H9 (cell line): ENCODE data around the gene LHCGR. TPM values are rescaled to one million over a fixed set of nuclear protein-coding genes. Genes with fewer than 3 reads are reported as not detected.

ENCODE experiments used
- DNase-seq: peaks from one replicate; pipeline ENCODE4 v3.0.0-alpha.2; 2017
- H2AFZ ChIP-seq: one replicate; pipeline ENCODE4 v1.6.1; 2013; ENCODE audit warnings: mild to moderate bottlenecking, low read length, control low read depth, moderate library complexity
- H2AK5ac ChIP-seq: 2 replicates; pipeline ENCODE4 v1.6.1; 2013; ENCODE audit warnings: low read length, control low read depth, mixed read lengths; ENCODE audit not compliant: insufficient read length
- H2BK120ac ChIP-seq: one replicate; pipeline ENCODE4 v1.6.1; 2013; ENCODE audit warnings: low read depth, mild to moderate bottlenecking, low read length, control low read depth, inconsistent platforms; ENCODE audit not compliant: poor library complexity, severe bottlenecking
- H2BK12ac ChIP-seq: 2 replicates; pipeline ENCODE4 v1.6.1; 2013; ENCODE audit warnings: low read length, control low read depth, mixed read lengths, low read depth; ENCODE audit not compliant: insufficient read length
- H2BK15ac ChIP-seq: 2 replicates; pipeline ENCODE4 v1.6.1; 2013; ENCODE audit warnings: low read depth, low read length, control low read depth
- H2BK20ac ChIP-seq: one replicate; pipeline ENCODE4 v1.6.1; 2013; ENCODE audit warnings: low read depth, mild to moderate bottlenecking, low read length, control low read depth, inconsistent platforms; ENCODE audit not compliant: poor library complexity, severe bottlenecking
- H2BK5ac ChIP-seq: 2 replicates; pipeline ENCODE4 v1.6.1; 2013; ENCODE audit warnings: low read length, control low read depth, mixed read lengths; ENCODE audit not compliant: insufficient read length
- H3K14ac ChIP-seq: 2 replicates; pipeline ENCODE4 v1.6.1; 2013; ENCODE audit warnings: low read length, control low read depth; ENCODE audit not compliant: insufficient read depth
- H3K18ac ChIP-seq: 2 replicates; pipeline ENCODE4 v1.6.1; 2013; ENCODE audit warnings: low read depth, mild to moderate bottlenecking, mixed read lengths, low read length, control low read depth; ENCODE audit not compliant: insufficient read length
- H3K23ac ChIP-seq: 2 replicates; pipeline ENCODE4 v1.6.1; 2013; ENCODE audit warnings: low read length, control low read depth, mixed read lengths, low read depth; ENCODE audit not compliant: insufficient read length
- H3K23me2 ChIP-seq: 2 replicates; pipeline ENCODE4 v1.6.1; 2013; ENCODE audit warnings: low read depth, mild to moderate bottlenecking, mixed read lengths, low read length, control low read depth; ENCODE audit not compliant: insufficient read length, poor library complexity, severe bottlenecking
- H3K27ac ChIP-seq: 2 replicates; pipeline ENCODE4 v1.5.1; 2013; ENCODE audit warnings: low read length, control low read depth, mixed read lengths, low read depth; ENCODE audit not compliant: insufficient read length
- H3K27me3 ChIP-seq: 2 replicates; pipeline ENCODE4 v1.6.1; 2013; ENCODE audit warnings: low read length, control low read depth, inconsistent platforms; ENCODE audit not compliant: insufficient read depth
- H3K4ac ChIP-seq: 2 replicates; pipeline ENCODE4 v1.6.1; 2013; ENCODE audit warnings: low read depth, mild to moderate bottlenecking, control low read depth, inconsistent platforms, low read length, moderate library complexity
- H3K4me1 ChIP-seq: 2 replicates; pipeline ENCODE4 v1.6.1; 2013; ENCODE audit warnings: low read length, control low read depth, inconsistent platforms; ENCODE audit not compliant: insufficient read depth
- H3K4me2 ChIP-seq: 2 replicates; pipeline ENCODE4 v1.6.1; 2013; ENCODE audit warnings: low read length, control low read depth, mixed read lengths; ENCODE audit not compliant: insufficient read length, insufficient read depth
- H3K56ac ChIP-seq: 2 replicates; pipeline ENCODE4 v1.6.1; 2013; ENCODE audit warnings: low read depth, mild to moderate bottlenecking, mixed read lengths, low read length, control low read depth; ENCODE audit not compliant: insufficient read length
- H3K79me1 ChIP-seq: 2 replicates; pipeline ENCODE4 v1.6.1; 2013; ENCODE audit warnings: low read depth, mild to moderate bottlenecking, moderate library complexity, low read length, control low read depth, inconsistent platforms; ENCODE audit not compliant: insufficient read depth, poor library complexity, severe bottlenecking
- H3K79me2 ChIP-seq: 2 replicates; pipeline ENCODE4 v1.6.1; 2013; ENCODE audit warnings: low read length, control low read depth, inconsistent platforms; ENCODE audit not compliant: insufficient read depth
- H3K9ac ChIP-seq: 2 replicates; pipeline ENCODE4 v1.6.1; 2013; ENCODE audit warnings: low read length, control low read depth, mixed read lengths; ENCODE audit not compliant: insufficient read length; ENCODE audit errors: extremely low read depth
- H3K9me3 ChIP-seq: one replicate; pipeline ENCODE4 v1.6.1; 2013; ENCODE audit warnings: low read depth, low read length, inconsistent platforms; ENCODE audit not compliant: control insufficient read depth
- H3T11ph ChIP-seq: one replicate; pipeline ENCODE4 v1.6.1; 2013; ENCODE audit warnings: mild to moderate bottlenecking, low read length, control low read depth, inconsistent platforms
- H4K20me1 ChIP-seq: one replicate; pipeline ENCODE4 v1.6.1; 2013; ENCODE audit not compliant: control insufficient read depth, insufficient read length, insufficient read depth
- H4K5ac ChIP-seq: 2 replicates; pipeline ENCODE4 v1.6.1; 2013; ENCODE audit warnings: low read depth, mild to moderate bottlenecking, mixed read lengths, low read length, control low read depth; ENCODE audit not compliant: insufficient read length
- H4K8ac ChIP-seq: replicated peaks from 2 replicates; pipeline ENCODE4 v1.6.1; 2013; ENCODE audit warnings: low read length, control low read depth, mixed read lengths, low read depth; ENCODE audit not compliant: insufficient read length
- H4K91ac ChIP-seq: 2 replicates; pipeline ENCODE4 v1.6.1; 2013; ENCODE audit warnings: low read depth, mild to moderate bottlenecking, moderate library complexity, mixed read lengths, low read length, control low read depth; ENCODE audit not compliant: insufficient read length
- H3K27ac Mint-ChIP-seq, 3 experiments: 2 replicates in 2 of 3; 3 replicates in 1 of 3; pipeline ENCODE4 v1.8.0; 2020 to 2021; ENCODE audit warnings: mixed read lengths in 3 of 3, mild to moderate bottlenecking in 1 of 3, moderate library complexity in 1 of 3
- H3K27me3 Mint-ChIP-seq: 2 replicates; pipeline ENCODE4 v1.8.0; 2021; ENCODE audit warnings: low read depth, mild to moderate bottlenecking, moderate library complexity, mixed read lengths
- H3K36me3 Mint-ChIP-seq, 3 experiments: 2 replicates in 2 of 3; 3 replicates in 1 of 3; pipeline ENCODE4 v1.8.0; 2020 to 2021; ENCODE audit warnings: low read depth in 3 of 3, mixed read lengths in 3 of 3; ENCODE audit not compliant: insufficient read depth in 1 of 3
- H3K4me1 Mint-ChIP-seq, 2 experiments: 2 replicates each; pipeline ENCODE4 v1.8.0; 2020; ENCODE audit warnings: mixed read lengths in 2 of 2
- H3K4me3 Mint-ChIP-seq, 2 experiments: 2 replicates in 1 of 2; 3 replicates in 1 of 2; pipeline ENCODE4 v1.8.0; 2020 to 2021; ENCODE audit warnings: mild to moderate bottlenecking in 2 of 2, mixed read lengths in 2 of 2, moderate library complexity in 1 of 2
- H3K9me3 Mint-ChIP-seq, 2 experiments: 2 replicates in 1 of 2; 3 replicates in 1 of 2; pipeline ENCODE4 v1.8.0; 2020; ENCODE audit warnings: mild to moderate bottlenecking in 2 of 2, mixed read lengths in 2 of 2, moderate library complexity in 1 of 2
- WGBS: extraction: QIAGEN DNeasy Blood & Tissue Kit; methylation state at CpG from one replicate; pipeline ENCODE4 v1.1.7; 2013; ENCODE audit warnings: missing lambda C conversion rate, low lambda C conversion rate, mixed read lengths; ENCODE audit not compliant: insufficient read length; ENCODE audit errors: extremely low coverage; 5-methylcytosine and 5-hydroxymethylcytosine counted together
- total RNA-seq: library from RNA; stranded (reverse); gene quantifications from 2 replicates; pipeline ENCODE4 v1.2.1, GENCODE V29; 2021
- TF ChIP-seq, protein P1 (sequence below): fragments of 200-600 bp; sonication (generic); conservative IDR thresholded peaks from 3 replicates; pipeline ENCODE4 v1.8.0; 2021; ENCODE audit warnings: antibody characterized with exemption, mild to moderate bottlenecking

The LHCGR gene
- total RNA-seq, 1 experiment from 2014 or later = 0.44 TPM

DNA sequence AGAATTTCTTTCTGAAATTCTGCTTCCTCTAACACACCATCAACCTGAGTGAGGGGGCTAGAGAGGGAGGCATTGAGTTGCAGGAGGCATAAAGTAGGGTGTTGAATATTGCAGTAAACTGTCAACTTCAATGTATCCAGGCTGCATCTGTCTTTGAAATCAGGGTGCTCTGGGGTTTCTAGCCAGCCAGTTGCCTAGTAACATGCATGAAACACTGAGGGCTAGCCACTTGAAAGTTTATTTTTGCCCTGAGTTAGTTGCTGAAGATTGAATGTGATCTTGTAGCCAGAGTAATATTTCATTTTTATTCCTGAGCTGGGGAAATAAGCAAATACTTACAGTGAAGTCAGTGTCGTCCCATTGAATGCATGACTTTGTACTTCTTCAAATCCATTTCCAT lies 41.9 kb downstream of the LHCGR start:
- H2BK5ac ChIP-seq = no peak overlapping the region
- H3K79me1 ChIP-seq = no peaks in the 10 kb centered on the region
- no peak overlapping the region for H3K4me3 Mint-ChIP-seq
- no peak overlapping the region for H3K4ac ChIP-seq
- H3K4me2 ChIP-seq = no peak overlapping the region
- H3K4me1 ChIP-seq = peaks cover 3% of the 10 kb centered on the region; the same call in 1 of the 2 replicates
- no peaks in the 10 kb centered on the region for H3K36me3 Mint-ChIP-seq
- no peaks in the 10 kb centered on the region for H3K79me2 ChIP-seq
- no peak overlapping the region for H3K27ac Mint-ChIP-seq
- DNase-seq = no peak
- H3K4me1 Mint-ChIP-seq = peaks cover 17 to 25% of the 10 kb centered on the region in 2 experiments
- H2BK20ac ChIP-seq = no peak overlapping the region
- TF ChIP-seq, protein P1, sequence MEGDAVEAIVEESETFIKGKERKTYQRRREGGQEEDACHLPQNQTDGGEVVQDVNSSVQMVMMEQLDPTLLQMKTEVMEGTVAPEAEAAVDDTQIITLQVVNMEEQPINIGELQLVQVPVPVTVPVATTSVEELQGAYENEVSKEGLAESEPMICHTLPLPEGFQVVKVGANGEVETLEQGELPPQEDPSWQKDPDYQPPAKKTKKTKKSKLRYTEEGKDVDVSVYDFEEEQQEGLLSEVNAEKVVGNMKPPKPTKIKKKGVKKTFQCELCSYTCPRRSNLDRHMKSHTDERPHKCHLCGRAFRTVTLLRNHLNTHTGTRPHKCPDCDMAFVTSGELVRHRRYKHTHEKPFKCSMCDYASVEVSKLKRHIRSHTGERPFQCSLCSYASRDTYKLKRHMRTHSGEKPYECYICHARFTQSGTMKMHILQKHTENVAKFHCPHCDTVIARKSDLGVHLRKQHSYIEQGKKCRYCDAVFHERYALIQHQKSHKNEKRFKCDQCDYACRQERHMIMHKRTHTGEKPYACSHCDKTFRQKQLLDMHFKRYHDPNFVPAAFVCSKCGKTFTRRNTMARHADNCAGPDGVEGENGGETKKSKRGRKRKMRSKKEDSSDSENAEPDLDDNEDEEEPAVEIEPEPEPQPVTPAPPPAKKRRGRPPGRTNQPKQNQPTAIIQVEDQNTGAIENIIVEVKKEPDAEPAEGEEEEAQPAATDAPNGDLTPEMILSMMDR = no peak
- no peak overlapping the region for H4K8ac ChIP-seq
- no peaks in the 10 kb centered on the region; the same call in 1 of the 2 replicates for H3K27me3 Mint-ChIP-seq
- H2BK120ac ChIP-seq = no peak overlapping the region
- H3K9me3 Mint-ChIP-seq = no peaks in the 10 kb centered on the region
- H4K20me1 ChIP-seq = no peaks in the 10 kb centered on the region
- H3K9me3 ChIP-seq = no peaks in the 10 kb centered on the region
- H4K91ac ChIP-seq = no peak overlapping the region
- no peaks in the 10 kb centered on the region for H3K27me3 ChIP-seq
- no peak overlapping the region for H2BK12ac ChIP-seq
- WGBS = no CpG with 5 or more reads among the region's 1 CpG
- H3K27ac ChIP-seq = no peak overlapping the region
- H3K9ac ChIP-seq = no peak overlapping the region
- H4K5ac ChIP-seq = no peak overlapping the region
- H3K56ac ChIP-seq = no peak overlapping the region
- H3K23ac ChIP-seq = no peak overlapping the region
- no peak overlapping the region for H3K18ac ChIP-seq
- no peak overlapping the region for H2AFZ ChIP-seq
- H2AK5ac ChIP-seq = no peak overlapping the region
- H2BK15ac ChIP-seq = no peak overlapping the region
- H3K23me2 ChIP-seq = no peaks in the 10 kb centered on the region
- H3T11ph ChIP-seq = no peak overlapping the region
- no peak overlapping the region for H3K14ac ChIP-seq
